ENCODE results near the gene ZNF280B.
"Not testable (repeated sequence)": the region's sequence is repeated elsewhere in the genome, so short reads cannot be mapped to it uniquely, and the experiment has no call there.

ZNF280B gene

GRCh38 chr22:22520667-22521602, 12.4 kb upstream of the ZNF280B start:
- no peak for DNase-seq (ENCODE audit: extremely low spot score)
- POLR2A ChIA-PET: no interaction called here
- CTCF ChIA-PET: interaction anchor here (1.4 to 5.3 kb wide), 2 partner anchors 11 to 55 kb away, joined by 4 to 24 read pairs; partner anchors contain the start of gene ZNF280B
- TF ChIP-seq, protein P1, sequence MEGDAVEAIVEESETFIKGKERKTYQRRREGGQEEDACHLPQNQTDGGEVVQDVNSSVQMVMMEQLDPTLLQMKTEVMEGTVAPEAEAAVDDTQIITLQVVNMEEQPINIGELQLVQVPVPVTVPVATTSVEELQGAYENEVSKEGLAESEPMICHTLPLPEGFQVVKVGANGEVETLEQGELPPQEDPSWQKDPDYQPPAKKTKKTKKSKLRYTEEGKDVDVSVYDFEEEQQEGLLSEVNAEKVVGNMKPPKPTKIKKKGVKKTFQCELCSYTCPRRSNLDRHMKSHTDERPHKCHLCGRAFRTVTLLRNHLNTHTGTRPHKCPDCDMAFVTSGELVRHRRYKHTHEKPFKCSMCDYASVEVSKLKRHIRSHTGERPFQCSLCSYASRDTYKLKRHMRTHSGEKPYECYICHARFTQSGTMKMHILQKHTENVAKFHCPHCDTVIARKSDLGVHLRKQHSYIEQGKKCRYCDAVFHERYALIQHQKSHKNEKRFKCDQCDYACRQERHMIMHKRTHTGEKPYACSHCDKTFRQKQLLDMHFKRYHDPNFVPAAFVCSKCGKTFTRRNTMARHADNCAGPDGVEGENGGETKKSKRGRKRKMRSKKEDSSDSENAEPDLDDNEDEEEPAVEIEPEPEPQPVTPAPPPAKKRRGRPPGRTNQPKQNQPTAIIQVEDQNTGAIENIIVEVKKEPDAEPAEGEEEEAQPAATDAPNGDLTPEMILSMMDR (IDR thresholded peaks at IDR 0.05; ENCODE audit: control extremely low read depth, extremely low read depth, low read depth, missing control alignments): no peak

DNA sequence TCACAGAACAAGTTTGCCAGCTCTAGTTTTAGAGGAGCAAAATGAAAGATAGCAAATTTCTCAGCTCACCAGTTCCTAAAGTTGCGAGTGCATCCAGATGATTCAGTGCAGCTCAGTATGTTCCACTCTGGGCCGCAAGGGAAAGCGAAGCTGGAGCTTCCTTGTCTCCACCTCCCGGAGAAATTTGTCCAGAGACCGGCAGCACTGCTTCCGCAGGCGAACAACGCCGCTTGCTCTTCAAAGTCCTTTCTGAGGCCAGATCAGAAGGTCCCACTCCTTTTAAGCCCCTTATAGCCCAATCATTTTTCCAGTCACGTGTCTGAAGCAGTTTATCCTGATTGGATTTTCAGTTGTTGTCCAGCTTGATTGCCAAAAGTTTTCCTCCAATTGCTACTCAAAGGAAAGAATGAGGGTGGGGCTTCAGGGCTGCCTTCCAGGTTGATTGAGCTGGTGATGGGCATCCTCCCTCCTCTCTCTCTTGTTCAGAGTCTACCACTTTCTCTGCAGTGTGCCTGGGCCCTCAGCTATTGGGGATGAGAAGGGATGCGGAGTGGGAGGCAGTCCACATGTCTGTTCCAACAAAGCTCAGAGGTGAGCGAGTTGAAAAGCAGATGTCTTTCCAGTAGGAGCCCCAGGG, 11.6 kb upstream of the ZNF280B start, which contains the start of gene ZNF280A:
Gene ZNF280A (minus strand): TSS at position 251 of the 637 bp plus-strand sequence. CDS start 4,640 bp downstream, outside the sequence.
- POLR2A ChIA-PET: no interaction called here
- CTCF ChIA-PET: interaction anchor here (1.4 to 5.3 kb wide), 3 partner anchors 10 to 57 kb away, joined by 4 to 24 read pairs (median 4); partner anchors contain the start of gene ZNF280B
- TF ChIP-seq, protein P1 (IDR thresholded peaks at IDR 0.05; ENCODE audit: control extremely low read depth, extremely low read depth, low read depth, missing control alignments): no peak
- no peak for DNase-seq (ENCODE audit: extremely low spot score)

GRCh38 chr22:22519591-22519990, 11.0 kb upstream of the ZNF280B start:
- DNase-seq (ENCODE audit: extremely low spot score): no peak
- CTCF ChIA-PET: interaction anchor here (1.4 to 5.3 kb wide), 3 partner anchors 10 to 57 kb away, joined by 4 to 24 read pairs (median 4); partner anchors contain the start of gene ZNF280B
- TF ChIP-seq, protein P1 (IDR thresholded peaks at IDR 0.05; ENCODE audit: control extremely low read depth, extremely low read depth, low read depth, missing control alignments): no peak
- POLR2A ChIA-PET: no interaction called here

DNA sequence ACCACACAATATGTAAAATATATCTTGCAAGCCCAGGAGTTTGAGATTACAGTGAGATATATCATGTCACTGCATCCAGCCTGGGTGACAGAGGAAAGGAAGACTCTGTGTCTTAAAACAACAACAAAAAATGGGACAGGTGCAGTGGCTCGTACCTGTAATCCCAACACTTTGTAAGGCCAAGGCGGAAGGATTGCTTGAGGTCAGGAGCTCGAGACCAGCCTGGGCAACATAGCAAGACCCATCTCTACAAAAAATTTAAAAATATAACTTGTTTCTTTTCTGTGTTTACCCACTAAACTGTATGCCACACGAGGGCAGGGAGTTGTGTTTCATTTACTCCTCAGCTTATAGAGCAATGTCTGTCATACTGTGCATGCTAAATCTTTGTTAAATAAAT, 8.4 kb upstream of the ZNF280B start:
- DNase-seq (ENCODE audit: extremely low spot score): no peak
- CTCF ChIA-PET: interaction anchor here (1.2 kb wide), 1 partner anchor 13 kb away, joined by 3 read pairs; no protein-coding TSS in a partner anchor
- POLR2A ChIA-PET: no interaction called here
- TF ChIP-seq, protein P1 (IDR thresholded peaks at IDR 0.05; ENCODE audit: control extremely low read depth, extremely low read depth, low read depth, missing control alignments): no peak

GRCh38 chr22:22515890-22516289, 7.3 kb upstream of the ZNF280B start:
- no peak for DNase-seq (ENCODE audit: extremely low spot score)
- POLR2A ChIA-PET: no interaction called here
- TF ChIP-seq, protein P1 (IDR thresholded peaks at IDR 0.05; ENCODE audit: control extremely low read depth, extremely low read depth, low read depth, missing control alignments): no peak
- CTCF ChIA-PET: interaction anchor here (1.2 kb wide), 1 partner anchor 12 kb away, joined by 3 read pairs; no protein-coding TSS in a partner anchor

GRCh38 chr22:22514431-22514830, 5.9 kb upstream of the ZNF280B start:
- CTCF ChIA-PET: interaction anchor here (1.0 kb wide), 1 partner anchor 9 kb away, joined by 4 read pairs; no protein-coding TSS in a partner anchor
- DNase-seq (ENCODE audit: extremely low spot score); POLR2A ChIA-PET: not testable (repeated sequence)

Measured in GM10248 (cell line).